GM18861 (cell line): Measurements from ENCODE around the gene ETFDH.
A peak's percentile ranks its signal among the peaks of the same experiment; 100 is the strongest.
"Not testable (repeated sequence)": the region's sequence is repeated elsewhere in the genome, so short reads cannot be mapped to it uniquely, and the experiment has no call there.

Source experiments
- ATAC-seq: cut with Tn5 transposase; IDR thresholded peaks from one replicate; pipeline ENCODE4 v1.9.1; 2021; ENCODE audit not compliant: unreplicated experiment

ETFDH gene

DNA sequence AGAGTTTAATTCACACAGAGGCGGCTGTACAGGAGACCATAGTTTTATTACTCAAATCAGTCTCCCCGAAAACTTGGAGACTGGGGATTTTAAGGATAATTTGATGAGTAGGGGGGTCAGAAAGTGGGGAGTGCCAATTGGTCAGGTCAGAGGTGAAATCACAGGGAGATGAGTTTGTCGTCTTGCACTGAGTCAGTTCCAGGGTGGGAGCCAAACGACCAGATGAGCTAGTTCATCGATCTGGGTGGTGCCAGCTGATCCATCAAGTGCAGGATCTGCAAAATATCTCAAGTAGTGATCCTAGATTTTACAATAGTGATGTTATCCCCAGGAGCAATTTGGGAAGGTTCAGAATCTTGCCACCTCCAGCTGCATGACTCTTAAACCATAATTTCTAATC lies 4.0 kb downstream of the ETFDH start:
- no peak for ATAC-seq

DNA sequence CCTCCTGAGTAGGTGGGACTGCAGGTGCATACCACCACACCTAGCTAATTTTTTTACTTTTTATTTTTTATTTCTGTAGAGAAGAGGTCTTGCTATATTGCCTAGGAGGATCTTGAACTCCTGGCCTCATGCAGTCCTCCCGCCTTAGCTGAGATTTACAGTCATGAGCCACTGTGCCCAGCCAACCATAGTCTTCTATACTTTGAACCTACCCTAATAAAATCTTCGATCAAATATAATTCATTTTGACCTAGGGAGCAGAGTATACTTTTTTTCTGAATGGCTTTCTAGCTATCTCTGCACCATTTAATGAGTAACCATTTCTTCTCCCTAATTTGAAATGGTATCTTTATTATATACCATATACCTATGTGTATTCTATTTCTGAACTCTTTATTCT lies 6.7 kb downstream of the ETFDH start:
- no peak for ATAC-seq

DNA sequence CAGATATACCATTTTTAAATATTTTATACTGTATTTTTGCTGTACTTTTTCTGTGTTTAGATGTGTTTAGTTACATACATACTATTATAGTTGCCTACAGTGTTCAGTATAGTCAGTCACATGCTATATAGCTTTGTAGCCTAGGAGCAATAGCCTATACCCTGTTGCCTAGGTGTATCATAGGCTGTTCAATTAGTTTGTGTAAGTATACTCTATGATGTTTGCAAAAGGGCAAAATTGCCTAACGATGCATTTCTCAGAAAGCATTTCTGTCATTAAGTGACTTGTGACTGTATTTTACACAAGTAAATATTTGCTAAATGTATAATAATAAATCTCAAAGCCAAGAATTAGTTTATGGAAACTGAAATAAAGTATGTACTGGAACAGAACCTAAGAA lies 9.5 kb downstream of the ETFDH start:
- no peak for ATAC-seq

DNA sequence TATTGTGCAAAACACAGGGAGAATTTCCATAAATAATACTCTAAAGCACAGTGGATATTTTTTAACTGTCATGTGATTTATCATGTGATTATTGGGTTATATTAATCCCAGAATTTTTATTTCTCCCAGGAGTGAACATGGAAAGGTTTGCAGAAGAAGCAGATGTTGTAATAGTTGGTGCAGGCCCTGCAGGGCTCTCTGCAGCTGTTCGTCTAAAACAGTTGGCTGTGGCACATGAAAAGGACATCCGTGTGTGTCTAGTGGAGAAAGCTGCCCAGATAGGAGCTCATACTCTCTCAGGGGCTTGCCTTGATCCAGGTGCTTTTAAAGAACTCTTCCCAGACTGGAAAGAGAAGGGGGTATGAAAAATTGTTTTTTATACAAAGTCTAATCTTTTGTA lies 10.0 kb downstream of the ETFDH start:
- ATAC-seq, result no peak

DNA sequence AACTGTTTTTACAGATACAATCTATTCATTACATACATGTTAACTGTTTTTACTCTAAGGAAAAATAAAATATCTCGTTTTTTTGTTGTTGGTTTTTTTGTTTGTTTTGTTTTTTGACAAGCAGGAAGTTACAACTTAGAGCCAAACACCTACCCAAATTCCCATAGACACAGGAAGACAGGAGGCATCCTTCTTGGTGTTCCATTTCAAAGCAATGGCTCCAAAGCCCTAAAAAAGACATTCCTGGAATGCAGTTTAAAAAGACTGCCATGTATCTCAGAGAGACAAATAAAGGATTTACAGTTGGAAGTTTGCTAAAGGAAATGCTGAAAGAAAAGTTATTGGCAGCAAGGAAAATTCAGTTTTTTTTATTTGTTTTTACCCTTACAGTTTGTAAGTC lies 16.7 kb downstream of the ETFDH start:
- no peak for ATAC-seq

DNA sequence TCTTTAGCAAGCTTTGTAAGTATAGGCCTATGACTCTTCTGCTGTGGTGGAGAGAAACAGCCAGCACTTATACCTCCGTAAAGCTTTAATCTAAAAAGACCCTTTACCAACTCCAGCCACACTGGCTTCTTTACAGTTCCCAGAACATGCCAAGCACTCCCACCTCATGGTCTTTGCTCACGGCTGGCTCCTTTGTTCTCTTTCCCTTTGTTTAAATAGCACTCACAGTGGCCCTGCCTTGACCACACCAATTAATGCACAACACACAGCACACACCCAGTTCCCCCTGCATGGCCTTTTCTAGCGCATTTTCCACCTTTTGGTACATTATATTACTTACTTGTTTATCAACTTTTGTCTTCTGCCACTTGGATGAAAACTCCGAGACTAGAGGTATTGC lies 32.2 kb downstream of the ETFDH start:
- no peak for ATAC-seq

DNA sequence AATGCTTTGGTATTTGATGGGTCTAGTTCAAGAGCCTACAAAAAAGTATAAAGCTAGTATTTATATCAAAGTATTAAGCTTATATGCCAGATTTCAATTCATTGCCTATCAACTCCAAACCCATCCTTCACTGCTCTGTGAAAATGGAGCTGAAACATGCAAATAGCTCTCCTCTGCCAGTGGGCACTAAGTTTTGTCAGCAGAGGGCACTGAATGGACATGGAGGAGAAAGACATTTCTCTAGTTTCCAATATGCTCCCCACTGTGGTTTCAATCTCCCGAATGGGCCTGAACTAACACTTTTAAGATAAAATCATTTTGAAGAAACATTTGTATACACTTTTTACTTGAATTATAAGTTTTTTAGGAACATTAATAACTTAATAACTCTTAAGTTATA lies 38.7 kb downstream of the ETFDH start:
- no peak for ATAC-seq

DNA sequence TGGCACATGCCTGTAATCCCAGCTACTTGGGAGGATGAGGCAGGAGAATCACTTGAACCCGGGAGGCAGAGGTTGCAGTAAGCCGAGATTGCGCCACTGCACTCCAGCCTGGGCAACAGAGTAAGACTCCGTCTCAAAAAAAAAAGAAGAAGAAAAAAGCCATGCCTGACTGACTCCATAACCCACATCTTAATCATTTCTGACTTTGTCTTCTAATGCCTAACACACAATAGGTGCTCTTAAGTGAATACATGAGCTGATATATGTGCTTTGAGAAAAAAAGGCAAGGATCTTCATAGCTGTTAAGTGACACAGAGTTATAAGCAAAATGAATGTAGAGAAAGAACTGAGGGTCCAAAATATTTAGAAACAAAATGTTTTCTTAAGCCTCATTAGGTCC lies 40.5 kb downstream of the ETFDH start:
- not testable (repeated sequence) for ATAC-seq

DNA sequence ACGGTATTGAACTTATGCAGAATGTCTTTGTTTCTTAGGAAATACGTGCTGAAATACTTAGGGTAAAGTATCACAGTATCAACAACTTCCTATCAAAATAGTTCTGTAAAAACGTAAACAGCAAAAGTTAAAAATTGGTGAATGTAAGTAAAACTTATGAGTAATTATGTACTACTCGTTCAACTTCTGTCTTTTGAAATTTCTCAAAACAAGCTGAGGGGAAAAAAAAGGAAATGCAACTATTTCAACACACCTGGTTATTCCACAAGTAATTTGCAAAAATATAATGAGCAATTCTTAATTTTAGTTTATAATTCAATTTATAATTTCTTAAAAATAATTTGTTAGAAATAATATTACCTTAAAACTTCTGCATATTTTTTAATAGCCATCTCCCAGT lies 42.8 kb downstream of the ETFDH start:
- ATAC-seq, result no peak

DNA sequence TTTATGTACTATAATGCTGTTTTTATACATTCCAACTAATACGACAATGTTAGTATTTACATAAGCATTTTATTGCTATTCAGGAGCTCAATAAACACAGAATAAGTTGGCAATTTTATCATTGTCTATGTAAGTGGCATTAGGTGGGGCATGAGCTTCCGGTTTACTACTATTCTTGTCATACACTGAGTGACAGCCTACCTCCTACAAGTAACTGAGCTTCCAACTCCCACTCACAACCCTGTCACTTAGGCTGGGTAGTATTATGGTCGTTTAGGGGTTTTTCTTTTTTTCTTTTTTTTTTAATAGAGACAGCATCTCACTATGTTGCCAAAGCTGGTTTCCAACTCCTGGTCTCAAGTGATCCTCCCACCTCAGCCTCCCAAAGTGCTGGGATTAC lies 43.7 kb downstream of the ETFDH start:
- ATAC-seq, result no peak

DNA sequence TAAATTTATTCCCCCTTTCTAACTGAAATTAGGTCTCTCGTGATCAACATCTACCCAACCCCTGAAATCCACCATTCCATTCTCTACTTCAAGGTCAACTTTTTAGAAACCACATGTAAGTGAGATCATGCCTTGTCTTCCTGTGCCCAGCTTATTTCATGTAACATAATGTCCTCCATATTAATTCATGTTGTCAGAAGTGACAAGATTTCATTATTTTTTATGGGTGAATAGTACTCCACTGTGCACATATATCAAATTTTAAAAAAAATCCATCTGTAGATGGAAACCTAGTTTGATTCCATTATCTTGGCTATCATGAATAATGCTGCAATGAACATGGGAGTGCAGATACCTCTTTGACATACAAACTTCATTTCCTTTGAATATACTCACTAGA lies 49.6 kb downstream of the ETFDH start:
- ATAC-seq, result no peak

DNA sequence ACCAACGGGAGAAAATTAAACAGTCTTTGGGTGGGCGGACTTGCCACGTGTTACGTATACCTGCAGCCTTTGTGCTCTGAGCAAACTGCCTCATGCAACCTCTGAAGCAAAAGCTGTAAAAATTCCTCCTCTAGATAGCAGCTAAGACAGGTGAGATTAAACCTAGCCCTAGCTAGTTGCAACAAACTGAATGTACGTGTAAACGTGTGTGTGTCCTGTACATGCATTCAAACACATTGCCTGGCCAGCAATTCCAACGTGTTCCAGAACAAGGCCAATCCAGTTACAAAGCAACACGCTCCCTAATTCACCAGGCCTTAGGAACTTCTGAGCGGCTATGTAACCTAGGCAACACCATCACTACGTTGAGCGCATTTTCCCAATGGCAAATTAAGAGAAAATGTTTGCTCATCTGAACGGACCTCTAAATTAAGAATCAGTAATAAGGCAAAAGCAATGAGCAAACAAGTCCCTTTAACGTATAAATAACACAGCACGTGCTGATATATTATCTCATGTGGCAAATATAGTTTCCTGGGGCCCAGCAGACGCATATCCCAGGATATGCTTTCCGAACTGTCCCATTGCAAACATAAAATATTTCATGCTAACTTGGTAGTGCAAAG lies 50.3 kb downstream of the ETFDH start:
- no peak for ATAC-seq

DNA sequence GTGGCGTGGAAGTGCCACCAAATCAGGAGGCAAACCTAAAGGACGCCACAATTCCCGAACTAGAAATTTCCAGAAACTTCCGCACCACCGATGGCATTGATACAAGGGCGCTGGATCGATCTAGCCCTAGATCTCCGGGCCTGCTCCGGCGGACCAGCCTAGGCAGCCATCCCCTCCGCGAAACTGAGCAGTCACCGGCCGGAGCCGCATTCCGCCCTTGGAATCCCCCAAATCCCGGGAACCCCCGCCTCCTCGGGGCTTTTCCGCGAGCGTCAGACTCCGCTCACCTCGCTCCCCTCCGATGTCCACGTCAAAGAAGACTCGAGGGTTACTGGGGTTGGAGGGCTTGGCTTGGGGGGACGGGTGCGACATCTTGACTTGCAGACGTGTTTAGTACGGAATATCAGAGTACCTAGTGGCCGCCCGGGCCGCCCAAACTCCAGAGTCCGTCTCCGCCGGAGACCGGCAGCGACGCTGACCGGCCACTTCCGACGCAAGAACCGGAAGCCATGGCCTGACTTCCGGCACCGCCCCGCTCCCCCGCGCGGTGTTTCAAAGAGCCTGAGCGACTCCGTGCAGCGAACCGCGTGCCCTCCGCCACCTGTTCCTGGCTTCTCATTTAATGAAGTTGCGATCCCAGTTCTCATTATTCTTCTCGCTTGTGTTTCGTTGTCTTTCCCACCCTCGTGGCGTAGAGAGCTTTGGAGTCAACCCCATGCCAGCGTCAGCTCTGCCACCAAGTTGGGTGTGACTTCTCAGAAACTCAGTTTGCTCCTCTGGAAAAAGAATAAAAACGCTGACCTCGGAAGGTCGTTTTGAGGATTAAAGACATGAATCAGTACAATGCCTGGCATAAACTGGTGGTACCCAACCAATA lies 51.1 kb downstream of the ETFDH start, which contains the start of gene PPID:
TSS of gene PPID (minus strand) at position 480 of the 877 bp plus-strand sequence. CDS start at position 372, 108 bp downstream.
- ATAC-seq, result peak; percentile 94

DNA sequence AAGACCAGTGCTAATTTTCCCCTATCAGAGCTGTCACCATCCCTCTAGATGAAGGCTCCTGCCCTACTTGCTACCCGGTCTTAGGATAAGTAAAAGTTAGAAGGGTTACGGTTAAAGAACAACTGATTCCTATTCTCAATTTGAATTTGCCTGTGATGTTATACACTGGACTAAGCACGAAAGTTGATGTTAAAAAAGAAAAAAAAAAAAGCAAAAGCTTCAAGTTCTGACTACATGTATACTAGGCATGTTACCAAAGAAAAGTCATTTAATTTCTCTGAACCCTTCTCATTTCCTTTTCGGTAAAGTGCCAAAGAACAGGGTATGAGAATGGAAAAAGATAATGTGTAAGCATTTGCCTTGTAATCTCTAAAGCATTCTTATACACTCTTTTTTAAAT lies 52.5 kb downstream of the ETFDH start:
- ATAC-seq, result no peak

DNA sequence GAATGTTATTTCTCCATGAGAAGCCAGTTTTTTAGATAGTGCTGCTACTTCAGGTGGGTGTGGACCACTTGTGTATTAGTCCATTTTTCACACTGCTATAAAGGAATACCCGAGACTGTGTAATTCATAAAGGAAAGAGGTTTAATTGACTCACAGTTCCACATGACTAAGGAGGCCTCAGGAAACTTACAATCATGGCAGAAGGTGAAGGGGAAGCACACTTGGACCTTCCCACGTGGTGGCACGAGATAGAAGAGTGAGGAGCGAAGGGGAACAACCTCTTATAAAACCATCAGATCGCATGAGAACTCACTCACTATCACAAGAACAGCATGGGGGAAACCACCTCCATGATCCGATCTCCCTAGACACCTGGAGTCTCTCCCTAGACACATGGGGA lies 54.5 kb downstream of the ETFDH start:
- ATAC-seq, result no peak

DNA sequence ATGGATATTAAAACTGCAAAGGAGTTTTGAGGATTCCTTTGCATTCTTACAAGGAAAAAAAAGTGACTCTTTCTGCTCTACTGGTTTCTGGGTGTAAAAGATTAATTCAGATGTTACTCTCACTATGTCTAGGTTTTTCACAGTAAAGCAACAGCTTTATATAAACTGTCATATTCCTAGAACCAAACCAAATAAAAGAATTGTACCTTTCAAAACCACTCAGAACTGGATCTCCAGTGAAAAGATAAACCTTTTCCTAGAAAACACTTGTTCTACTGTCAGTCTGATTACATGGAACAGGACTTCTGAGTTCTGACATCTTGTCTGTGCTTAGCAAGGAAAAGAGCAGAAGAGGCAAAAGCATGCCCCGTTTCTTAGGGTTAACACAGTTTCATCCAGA lies 56.1 kb downstream of the ETFDH start:
- ATAC-seq, result no peak

DNA sequence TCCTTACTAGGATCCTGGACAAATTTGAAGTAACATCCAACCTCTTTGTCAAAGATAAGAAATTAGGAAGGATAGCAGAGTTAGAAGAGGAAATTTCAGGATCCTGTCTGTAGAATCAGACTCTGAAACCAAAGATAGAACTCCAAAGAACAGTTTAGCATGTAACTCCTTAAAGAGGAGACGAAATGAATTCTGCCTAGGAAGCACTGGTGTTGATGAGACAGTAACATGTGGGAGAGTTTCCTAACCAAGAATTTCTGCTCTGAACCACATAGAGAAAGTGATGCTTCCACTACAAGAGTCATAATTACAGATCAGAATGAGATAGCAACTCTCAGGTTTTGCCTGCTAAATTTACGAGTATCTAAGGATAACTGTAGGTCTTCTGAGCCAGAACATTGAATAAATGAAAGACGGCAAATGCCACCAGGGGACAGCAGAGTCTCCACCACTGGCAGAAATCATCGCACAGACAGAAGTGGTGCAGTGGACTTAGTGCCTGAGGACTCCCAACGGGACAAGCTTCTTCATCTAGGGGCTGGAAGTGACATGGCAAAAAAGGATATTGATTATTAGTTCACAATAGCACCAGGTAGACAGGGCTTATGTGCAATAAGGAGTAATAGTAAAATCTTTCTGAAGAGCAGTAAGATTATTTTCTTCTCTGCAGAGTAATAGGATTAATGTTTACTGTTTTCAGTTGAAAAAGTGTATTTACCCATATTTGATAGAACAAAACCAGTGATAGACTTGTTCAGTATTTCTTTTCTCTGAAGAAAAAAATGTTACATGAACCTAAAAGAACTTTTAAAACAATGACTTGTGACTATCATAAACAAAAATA lies 57.8 kb downstream of the ETFDH start:
- ATAC-seq, result peak; percentile 94

DNA sequence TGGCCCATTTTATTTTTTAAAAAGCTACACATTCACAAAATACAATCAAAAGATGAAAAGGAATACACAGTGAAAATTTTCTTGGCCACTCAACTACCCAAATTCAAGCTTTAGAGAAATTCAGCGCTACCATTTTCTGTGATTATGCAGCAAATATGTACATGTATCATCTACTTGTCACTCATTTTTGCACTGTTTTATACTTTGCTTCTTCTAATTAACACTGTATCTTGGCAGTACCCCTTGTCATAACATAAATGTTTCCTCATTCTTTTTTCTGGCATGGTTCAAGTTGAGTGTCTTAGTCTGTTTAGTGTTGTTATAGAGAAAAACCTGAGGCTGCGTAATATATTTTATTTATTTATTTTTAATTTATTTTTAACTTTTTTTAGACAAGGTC lies 66.8 kb downstream of the ETFDH start:
- no peak for ATAC-seq

DNA sequence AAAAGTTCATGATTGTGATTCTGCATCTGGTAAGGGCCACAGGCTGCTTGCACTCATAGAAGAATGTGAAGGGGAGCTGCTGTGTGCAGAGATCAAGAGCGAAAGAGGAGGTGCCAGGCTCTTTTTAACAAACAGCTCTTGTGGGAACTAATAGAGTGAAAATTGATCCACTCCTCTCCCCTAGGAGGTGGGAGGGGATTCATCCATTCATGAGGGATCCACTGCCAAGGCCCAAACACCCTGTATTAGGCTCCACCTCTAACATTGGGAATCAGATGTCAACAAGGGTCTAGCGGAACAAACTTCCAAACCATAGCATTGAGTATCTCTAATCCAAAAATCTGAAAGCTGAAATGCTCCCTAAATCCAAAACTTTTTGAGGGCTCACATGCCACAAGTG lies 67.5 kb downstream of the ETFDH start:
- no peak for ATAC-seq

DNA sequence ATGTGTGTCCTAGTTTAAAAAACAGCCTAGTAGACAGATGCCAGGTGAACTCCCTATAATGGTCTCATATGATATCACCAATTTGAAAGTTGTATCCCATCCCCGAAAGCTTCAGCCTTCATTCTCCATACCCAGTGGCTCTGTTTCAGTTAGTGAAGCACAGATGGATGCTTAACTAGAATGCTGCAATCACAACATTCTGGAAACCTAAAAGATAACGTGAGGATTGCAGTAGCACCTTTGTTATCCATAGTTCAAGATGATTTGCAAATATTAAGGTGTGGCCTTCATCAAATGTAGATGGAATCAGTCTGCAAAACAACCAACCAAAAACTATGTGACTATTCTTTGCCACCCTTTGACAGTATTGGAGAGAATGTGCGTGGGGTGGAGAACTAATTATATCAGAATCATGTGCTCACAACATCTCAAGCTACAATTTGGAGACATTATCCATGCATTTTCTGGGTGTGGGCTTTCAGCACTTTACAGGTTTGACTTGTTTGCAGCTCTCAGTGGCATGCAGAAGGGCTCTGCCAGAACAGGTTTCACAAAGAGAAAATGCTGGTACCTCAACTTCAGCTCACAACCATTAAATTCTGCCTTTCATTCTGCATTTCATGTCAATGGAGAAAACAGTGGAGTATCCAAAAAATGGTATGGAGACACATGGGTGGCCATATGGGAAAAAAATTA lies 69.4 kb downstream of the ETFDH start:
- no peak for ATAC-seq

DNA sequence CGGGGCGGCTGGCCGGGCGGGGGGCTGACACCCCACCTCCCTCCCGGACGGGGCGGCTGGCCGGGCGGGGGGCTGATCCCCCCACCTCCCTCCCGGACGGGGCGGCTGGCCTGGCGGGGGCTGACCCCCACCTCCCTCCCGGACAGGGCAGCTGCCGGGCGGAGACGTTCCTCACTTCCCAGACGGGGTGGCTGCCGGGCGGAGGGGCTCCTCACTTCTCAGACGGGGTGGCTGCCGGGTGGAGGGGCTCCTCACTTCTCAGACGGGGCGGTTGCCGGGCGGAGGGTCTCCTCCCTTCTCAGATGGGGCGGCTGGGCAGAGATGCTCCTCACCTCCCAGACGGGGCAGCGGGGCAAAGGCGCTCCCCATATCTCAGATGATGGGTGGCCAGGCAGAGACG lies 74.4 kb downstream of the ETFDH start:
- ATAC-seq, result not testable (repeated sequence)
